ES-I3 (cell line): ENCODE measurements around the gene INPP4A.

ENCODE experiments used
- H3K36me3 ChIP-seq: 2 replicates; pipeline ENCODE4 v1.6.1; 2013; ENCODE audit warnings: mild to moderate bottlenecking, low read length, control low read depth, moderate library complexity; ENCODE audit not compliant: insufficient read depth
- H3K4me1 ChIP-seq: 2 replicates; pipeline ENCODE4 v1.6.1; 2013; ENCODE audit warnings: mild to moderate bottlenecking, control low read depth, low read length; ENCODE audit not compliant: insufficient read depth
- H3K9ac ChIP-seq: 2 replicates; pipeline ENCODE4 v1.6.1; 2013; ENCODE audit warnings: low read depth, mild to moderate bottlenecking, low read length, moderate library complexity
- H3K9me3 ChIP-seq: 2 replicates; pipeline ENCODE4 v1.6.1; 2013; ENCODE audit warnings: mild to moderate bottlenecking, low read length, moderate library complexity; ENCODE audit not compliant: control insufficient read depth, insufficient read depth

Gene INPP4A

DNA sequence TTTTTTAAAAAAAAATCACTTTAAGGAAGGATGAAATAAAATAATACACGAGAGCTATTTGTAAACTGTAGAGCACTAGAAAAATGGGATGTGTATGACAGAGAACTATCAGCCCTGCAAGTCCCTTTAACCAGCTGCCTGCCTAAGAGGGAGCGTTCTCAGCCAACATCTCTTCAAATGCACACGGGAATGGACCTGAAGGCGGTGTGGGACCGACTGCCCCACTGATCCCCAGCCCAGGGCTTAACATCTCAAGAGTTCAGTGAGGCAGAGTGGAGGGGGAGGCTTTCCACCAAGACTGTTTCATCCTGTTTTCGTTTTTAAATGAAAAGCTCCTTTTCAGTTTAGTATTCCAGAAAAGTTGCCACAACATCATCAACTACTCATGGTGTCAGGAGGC lies 2.2 kb downstream of the INPP4A start:
- Histone ChIP-seq H3K36me3 (no peaks in the 10 kb centered on the region), H3K9ac (no peak overlapping the region), H3K9me3 (no peaks in the 10 kb centered on the region), H3K4me1 (peaks cover 15% of the 10 kb centered on the region)

- Histone ChIP-seq H3K4me1 (peaks cover 14% of the 10 kb centered on the region), H3K9ac (no peak overlapping the region), H3K36me3 (no peaks in the 10 kb centered on the region), H3K9me3 (no peaks in the 10 kb centered on the region)
Observed at GRCh38 chr2:98448441-98449145, 3.9 kb downstream of the INPP4A start.

GRCh38 chr2:98452396-98453027 lies 7.9 kb downstream of the INPP4A start:
- H3K9ac ChIP-seq = no peak overlapping the region
- H3K4me1 ChIP-seq = peaks cover 19% of the 10 kb centered on the region
- no peaks in the 10 kb centered on the region for H3K9me3 ChIP-seq
- no peaks in the 10 kb centered on the region for H3K36me3 ChIP-seq

DNA sequence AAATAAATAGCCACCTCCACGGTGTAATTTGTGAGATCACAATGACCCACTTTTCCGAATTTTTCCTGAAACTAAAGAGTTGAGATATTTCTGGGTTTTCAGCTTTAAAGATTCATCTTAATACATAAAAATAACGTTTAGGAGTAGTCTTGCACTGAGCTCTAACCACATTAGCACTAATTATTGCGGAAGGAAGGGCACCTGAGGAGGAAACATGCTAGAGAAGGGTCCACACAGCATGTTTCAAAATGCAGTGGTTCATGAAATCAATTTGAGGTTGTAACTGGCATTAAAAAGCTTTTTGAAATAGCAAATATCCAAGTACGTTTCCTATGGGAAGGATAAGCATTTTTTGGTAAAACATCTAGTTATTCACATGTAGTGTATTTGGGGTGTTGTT lies 8.4 kb downstream of the INPP4A start:
- Histone ChIP-seq H3K36me3 (no peaks in the 10 kb centered on the region), H3K9me3 (no peaks in the 10 kb centered on the region), H3K9ac (no peak overlapping the region), H3K4me1 (peaks cover 19% of the 10 kb centered on the region)

DNA sequence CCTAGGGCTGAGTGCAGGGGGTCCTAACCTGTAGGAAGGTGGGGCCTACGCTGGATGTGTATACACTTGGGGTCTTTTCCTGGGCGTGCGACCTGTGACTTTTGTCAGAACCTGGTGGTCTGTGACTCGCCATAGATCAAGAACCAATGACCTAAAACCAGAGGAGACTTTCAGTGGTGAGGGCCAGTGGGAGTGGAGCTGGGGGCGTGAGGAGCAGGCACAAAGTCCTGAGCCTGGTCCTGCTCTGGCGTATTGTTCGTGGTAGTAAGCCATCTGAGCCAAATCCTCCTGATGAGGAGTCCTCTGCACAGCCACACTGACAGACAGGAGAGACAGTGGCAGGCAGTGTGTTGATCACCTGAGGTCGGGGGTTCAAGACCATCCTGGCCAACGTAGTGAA lies 8.9 kb downstream of the INPP4A start:
- Histone ChIP-seq H3K9ac (no peak overlapping the region), H3K36me3 (no peaks in the 10 kb centered on the region), H3K9me3 (no peaks in the 10 kb centered on the region), H3K4me1 (peaks cover 19% of the 10 kb centered on the region)

DNA sequence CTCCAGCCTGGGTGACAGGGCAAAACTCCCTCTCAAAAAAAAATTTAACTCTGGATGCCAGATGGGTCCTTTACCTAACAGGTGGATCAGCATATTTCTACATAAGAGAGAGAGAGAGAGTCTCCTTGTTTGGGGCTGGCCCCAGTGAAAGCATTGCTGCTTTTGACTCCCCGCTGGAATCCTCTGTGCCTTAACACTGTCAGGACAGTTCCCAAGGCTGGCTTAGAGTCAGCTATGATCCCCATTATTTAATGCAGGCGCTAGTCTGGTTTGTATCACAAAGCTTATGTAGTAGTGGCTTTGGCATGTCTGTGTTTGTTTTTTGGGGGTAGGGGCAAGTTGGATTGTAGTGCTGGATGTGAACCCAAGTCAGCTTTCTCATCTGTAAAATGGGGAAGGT lies 9.4 kb downstream of the INPP4A start:
- Histone ChIP-seq H3K4me1 (peaks cover 19% of the 10 kb centered on the region), H3K9ac (no peak overlapping the region), H3K9me3 (no peaks in the 10 kb centered on the region), H3K36me3 (no peaks in the 10 kb centered on the region)

DNA sequence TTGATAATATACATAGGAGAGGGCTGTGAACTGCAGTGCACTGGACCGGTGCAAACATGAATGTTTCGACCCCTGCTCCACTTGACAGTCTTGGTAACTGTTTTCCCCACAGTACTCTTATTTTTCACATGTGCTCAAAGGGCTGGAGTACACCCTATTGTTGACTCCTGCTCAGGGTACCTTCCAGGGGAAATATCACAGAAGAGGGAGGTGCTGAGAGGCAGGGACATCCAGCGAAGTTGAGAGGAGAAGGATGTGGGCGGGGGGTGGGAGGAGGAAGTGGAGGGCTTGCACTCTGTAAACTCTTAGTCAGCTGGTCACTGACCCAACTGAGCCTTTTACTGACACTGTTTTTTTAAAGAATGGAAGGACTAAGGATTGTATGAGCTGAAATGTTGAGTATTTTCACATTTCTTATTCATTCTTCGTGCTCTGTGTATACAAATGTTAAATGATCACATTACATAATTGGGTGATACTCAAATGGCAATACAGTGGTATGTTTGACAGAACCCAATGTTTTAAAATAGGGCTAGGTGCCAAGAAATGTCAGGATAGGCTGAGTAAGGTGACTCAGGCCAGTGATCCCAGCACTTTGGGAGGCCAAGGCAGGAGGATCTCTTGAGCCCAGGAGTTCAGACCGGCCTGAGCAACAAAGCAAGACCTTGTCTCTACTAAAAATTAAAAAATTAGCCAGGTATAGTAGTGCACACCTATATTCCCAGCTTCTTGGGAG lies 10.0 kb downstream of the INPP4A start:
- Histone ChIP-seq H3K4me1 (peaks cover 19% of the 10 kb centered on the region), H3K36me3 (no peaks in the 10 kb centered on the region), H3K9ac (no peak overlapping the region), H3K9me3 (no peaks in the 10 kb centered on the region)

DNA sequence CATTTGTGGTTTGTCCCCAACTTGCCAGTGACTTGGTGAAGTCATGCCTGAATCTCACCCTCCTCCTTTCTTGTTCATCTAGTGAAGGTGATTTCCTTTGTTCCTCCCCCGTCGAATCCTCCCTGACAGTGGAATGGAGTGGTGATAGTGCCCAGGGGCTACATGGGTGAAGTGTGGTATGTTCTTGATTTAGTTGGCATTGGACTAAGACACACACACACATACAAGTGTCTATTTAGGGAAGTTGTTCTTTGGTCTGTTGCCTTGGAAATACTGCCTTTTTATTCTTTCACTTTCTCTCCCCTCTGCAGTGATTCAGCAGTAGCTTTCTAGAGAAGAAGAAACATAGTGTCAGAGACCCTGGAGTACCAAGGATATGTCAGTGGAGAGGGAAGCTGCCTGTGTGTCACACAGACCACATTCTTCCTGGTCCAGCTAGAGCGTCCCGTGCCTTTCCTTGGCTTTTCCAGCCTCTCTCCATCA lies 10.9 kb downstream of the INPP4A start:
- Histone ChIP-seq H3K9me3 (no peaks in the 10 kb centered on the region), H3K9ac (no peak overlapping the region), H3K4me1 (peaks cover 19% of the 10 kb centered on the region), H3K36me3 (no peaks in the 10 kb centered on the region)

- Histone ChIP-seq H3K9ac (no peak overlapping the region), H3K36me3 (no peaks in the 10 kb centered on the region), H3K9me3 (no peaks in the 10 kb centered on the region), H3K4me1 (peaks cover 19% of the 10 kb centered on the region)
Observed at GRCh38 chr2:98457045-98457696, 12.5 kb downstream of the INPP4A start.

GRCh38 chr2:98458207-98458606 lies 13.5 kb downstream of the INPP4A start:
- no peaks in the 10 kb centered on the region for H3K36me3 ChIP-seq
- H3K9me3 ChIP-seq = no peaks in the 10 kb centered on the region
- peaks cover 18% of the 10 kb centered on the region for H3K4me1 ChIP-seq
- no peak overlapping the region for H3K9ac ChIP-seq

GRCh38 chr2:98458667-98459380 lies 14.2 kb downstream of the INPP4A start:
- no peak overlapping the region for H3K9ac ChIP-seq
- H3K36me3 ChIP-seq = no peaks in the 10 kb centered on the region
- H3K4me1 ChIP-seq = peaks cover 24% of the 10 kb centered on the region
- H3K9me3 ChIP-seq = no peaks in the 10 kb centered on the region

DNA sequence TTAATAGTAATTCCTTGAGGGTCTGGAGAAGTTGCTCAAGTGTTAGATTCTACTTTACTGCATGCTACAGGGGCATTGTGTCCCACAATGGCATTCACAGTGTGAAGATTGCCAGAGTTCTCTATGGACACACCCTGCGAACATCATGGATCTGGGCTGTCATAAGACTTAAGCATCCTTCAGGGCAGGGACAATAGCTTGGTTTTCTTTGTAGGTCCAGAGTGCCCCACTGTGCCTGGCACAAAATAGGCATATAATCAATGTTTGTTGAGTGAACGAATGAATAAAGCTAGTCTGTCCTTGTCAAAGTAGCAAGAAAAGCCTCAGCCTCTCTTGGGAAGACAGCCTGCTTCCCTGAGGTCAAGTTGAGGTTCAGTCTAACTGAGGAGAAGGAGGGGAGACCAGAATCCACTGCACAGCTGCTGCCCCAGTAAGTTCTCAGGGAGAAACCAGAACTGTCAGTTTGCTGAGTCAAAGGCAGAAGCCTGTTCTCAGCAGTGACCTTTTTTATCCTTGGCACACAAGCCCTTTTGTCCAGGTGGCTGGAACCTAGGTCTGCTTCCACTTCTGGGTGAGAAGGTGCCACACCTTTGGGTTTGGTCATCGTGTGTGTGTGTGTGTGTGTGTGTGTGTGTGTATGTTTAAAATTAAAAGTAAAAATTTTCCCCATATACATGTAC lies 15.0 kb downstream of the INPP4A start:
- Histone ChIP-seq H3K9me3 (no peaks in the 10 kb centered on the region), H3K4me1 (peaks cover 19% of the 10 kb centered on the region), H3K36me3 (no peaks in the 10 kb centered on the region), H3K9ac (no peak overlapping the region)

- Histone ChIP-seq H3K9me3 (no peaks in the 10 kb centered on the region), H3K9ac (no peak overlapping the region), H3K36me3 (no peaks in the 10 kb centered on the region), H3K4me1 (peaks cover 8% of the 10 kb centered on the region)
Observed at GRCh38 chr2:98460573-98461497, 16.2 kb downstream of the INPP4A start.
